ENCODE data around the gene MAP1A.

MAP1A gene

DNA sequence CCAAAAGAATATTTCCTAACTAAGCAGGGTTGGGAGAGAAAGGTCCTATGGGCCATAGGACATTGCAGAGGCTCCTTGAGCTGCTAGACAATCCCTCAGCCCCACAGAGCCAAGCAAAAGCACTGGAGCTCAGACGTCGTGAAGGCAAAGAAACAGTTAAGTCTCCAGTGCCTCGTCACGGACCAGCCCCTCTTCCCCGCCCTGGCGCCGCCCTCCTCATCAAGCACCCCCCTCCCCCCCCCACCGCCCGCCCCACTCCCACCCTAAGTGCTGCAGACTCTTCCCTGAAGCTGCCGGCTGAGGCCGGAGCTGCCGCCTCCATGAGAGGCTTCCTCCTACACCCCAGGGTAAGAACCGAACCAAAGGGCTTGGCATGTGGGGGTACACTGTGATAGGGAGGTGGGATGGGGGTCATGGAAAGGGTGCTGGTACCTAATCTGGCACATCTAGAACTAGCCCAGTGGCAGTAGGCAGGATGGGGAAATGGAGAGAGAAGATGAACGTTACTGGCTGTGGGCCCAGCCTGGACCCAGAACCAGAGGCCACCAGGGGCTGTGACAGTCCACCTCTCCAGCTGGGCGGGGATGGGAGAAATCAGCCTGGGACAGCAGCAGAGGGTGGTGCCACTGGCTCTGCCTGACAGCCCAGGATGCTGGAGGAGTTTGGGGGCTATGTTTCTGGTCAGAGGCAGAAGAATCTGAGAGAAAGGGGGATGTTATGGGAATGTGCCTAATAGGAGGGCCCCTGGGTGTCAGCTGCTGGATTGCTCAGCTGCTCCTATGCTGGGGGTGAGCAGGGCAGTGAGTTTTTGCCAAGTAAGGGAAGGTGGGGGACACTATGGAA is at the start of gene MAP1A:
MAP1A (plus strand) TSS at position 255 of the 843 bp plus-strand sequence. CDS start 3,866 bp downstream, outside the sequence.
- no peak for DNase-seq (ENCODE audit: low read depth)

DNA sequence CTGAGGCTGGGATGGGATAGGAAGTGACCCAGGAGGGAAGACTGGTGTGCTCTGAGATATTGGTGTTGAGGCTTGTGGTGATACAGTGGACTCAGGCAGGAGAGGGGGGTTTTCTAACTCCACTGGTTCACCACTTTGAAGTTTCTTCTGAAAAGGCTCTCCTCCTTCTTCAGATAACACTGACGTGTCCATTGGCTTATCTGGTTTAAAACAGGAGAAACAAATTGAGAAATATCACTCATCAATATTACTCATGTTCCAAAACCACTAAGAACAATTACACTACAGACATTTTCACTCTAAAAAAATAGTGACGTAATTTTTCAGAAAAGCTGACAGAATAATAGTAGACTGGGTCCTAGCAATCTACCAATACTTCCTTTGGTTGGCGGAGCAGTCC is 47.5 kb upstream of the MAP1A start:
- no peak for DNase-seq (ENCODE audit: low read depth)

DNA sequence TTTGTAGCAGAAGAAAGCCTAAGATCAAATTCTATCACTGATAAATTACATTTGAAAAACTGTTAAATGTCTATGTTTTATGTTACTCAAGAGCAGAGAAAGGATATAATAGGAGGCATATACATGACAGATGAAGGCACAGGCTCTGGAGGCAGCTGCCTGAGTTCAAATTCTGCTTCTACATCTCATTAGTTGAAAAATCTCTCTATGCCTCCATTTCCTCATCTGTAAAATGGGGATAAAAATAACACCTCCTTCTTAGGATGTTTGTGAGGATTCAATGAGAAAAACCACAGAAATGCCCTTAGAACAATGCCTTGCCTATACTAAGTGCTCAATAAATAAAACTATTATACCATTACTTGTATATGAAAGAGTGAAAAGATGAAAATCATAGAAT is 45.4 kb upstream of the MAP1A start:
- no peak for DNase-seq (ENCODE audit: low read depth)

DNA sequence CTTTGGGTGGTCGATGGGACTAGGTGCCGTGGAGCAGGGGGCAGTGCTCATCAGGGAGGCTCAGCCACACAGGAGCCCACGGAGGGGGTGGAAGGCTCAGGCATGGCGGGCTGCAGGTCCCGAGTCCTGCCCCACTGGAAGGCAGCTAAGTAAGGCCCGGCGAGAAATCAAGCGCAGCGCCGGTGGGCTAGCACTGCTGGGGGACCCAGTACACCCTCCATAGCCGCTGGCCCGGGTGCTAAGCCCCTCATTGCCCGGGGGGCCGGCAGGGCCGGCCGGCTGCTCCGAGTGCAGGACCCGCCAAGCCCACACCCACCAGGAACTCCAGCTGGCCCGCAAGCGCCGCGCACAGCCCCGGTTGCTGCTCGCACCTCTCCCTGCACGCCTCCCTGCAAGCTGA is 43.5 kb upstream of the MAP1A start:
- DNase-seq (ENCODE audit: low read depth), result no peak

DNA sequence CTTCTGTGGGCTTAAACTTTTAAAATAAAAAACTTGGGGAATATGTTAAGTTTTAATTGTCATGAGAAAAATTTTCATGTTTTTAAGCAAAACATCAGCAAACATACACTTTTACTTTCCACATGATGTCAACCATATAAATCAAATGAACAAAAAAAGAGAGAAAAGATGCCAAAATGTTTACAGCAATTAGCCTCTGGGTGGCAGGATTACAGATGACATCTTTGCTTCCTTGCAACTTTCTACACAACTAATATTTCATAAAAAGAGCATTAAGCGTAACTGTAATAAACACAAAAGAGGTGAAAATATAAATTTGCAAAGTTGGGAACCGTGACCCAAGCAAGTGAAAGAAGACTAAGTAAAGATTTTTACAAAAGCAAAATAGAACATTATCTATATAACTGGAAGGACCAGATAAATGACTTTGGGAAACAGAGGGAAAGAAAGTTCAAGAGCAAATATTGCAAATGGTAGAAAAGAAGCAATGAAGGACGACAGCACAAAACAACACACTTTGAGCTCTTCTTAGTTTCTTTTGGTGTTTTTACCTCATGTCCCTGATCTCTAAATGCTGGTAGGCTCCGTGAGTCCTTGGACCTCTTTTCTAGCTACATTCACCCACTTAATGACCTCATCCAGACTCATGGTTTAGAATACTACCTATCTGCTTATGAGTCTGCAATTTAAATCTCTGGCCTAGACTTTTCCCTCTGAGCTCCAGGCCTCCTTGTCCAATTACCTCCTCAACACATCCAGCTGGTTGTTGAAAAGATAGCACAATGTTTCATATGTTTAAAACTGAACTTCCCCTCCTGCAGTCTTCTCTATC is 33.9 kb upstream of the MAP1A start:
- DNase-seq (ENCODE audit: low read depth), result no peak

DNA sequence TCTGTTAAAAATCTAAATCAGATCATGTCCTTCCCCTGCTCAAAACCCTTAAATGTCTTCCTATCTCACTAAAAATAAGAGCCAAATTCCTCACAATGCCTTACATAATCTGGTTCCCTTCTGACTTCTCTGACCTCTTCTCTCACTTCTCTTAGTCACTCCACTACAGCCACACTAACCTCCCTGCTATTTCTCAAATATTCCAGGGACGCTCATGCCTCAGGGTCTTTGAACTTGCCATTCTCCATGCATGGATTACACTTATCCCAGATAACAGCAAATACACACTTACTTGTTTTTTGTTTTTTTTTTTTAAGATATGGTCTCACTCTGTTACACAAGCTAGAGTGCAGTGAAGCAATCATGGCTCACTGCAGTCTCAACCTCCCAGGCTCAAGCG is 33.0 kb upstream of the MAP1A start:
- no peak for DNase-seq (ENCODE audit: low read depth)

DNA sequence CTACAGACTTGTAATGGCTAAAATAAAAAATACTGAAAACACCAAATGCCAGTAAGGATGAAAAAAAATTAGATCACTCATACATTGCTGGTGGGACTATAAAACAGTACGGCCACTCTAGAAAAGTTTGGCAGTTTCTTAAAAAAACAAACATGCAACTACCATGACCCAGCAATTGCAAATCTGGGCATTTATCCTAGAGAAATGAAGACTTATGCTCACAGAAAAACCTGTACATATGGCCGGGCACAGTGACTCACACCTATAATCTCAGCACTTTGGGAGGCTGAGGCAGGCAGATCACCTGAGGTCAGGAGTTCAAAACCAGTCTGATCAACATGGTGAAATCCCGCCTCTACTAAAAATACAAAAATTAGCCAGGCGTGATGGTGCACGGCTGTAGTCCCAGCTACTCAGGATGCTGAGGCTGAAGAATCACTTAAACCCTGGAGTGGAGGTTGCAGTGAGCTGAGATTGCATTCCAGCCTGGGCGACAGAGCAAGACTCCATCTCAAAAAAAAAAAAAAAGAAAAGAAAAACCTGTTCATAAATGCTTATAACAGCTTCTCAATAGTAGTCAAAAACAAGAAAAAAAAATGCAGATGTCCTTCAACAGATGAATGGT is 30.0 kb upstream of the MAP1A start:
- DNase-seq (ENCODE audit: low read depth), result no peak

DNA sequence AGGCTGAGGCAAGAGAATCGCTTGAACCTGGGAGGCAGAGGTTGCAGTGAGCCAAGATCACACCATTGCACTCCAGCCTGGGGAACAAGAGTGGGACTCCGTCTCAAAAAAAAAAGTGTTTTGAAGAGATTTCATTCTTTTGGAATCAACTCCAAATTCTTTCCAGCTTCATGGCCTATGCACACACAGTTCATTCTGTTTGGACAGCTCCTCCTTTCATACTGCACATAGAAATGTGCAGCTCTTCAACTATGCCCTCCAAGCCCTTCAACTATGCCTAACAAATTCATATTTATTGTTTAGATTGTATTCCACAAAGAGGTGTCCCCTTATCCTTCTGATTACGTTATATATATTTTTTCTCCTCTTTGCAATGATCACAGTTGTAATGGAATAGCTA is 28.6 kb upstream of the MAP1A start:
- DNase-seq (ENCODE audit: low read depth), result no peak

DNA sequence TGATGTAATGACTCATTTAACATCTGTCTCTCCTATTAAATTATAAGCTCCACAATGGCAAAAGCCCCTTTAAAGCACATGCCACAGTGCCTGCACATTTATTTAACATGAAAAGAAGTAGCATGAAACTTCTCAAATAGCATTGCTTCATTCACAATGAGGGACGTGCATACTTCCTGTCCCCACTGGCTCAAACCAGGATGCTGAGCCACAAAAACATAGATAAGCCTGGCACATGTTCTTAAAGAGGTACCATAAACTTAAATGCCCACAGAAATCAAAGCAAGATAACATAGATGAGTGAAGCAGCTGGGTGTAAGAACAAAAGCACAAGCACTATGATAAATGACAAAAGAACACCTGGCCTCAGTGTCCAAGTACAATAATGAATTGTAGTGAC is 28.2 kb upstream of the MAP1A start:
- DNase-seq (ENCODE audit: low read depth), result no peak

DNA sequence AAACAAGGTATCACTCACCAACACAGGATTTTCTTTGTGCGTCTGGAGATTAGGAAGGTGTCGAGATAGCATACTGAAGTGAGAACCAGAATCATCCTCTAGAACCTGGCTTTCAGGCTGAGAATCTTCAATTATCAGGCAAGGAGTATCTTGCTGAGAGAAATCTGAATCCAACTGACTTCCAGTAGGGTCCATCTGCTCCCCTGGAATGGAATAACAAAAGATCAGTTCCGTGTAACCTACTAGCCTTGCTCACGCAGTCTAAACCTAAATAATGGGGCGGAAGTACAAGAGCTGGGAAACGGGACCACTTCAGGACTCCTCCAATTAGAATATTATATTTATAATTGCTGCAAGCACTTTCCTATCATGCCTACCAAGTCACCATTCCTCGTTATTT is 25.1 kb upstream of the MAP1A start:
- DNase-seq (ENCODE audit: low read depth), result no peak

DNA sequence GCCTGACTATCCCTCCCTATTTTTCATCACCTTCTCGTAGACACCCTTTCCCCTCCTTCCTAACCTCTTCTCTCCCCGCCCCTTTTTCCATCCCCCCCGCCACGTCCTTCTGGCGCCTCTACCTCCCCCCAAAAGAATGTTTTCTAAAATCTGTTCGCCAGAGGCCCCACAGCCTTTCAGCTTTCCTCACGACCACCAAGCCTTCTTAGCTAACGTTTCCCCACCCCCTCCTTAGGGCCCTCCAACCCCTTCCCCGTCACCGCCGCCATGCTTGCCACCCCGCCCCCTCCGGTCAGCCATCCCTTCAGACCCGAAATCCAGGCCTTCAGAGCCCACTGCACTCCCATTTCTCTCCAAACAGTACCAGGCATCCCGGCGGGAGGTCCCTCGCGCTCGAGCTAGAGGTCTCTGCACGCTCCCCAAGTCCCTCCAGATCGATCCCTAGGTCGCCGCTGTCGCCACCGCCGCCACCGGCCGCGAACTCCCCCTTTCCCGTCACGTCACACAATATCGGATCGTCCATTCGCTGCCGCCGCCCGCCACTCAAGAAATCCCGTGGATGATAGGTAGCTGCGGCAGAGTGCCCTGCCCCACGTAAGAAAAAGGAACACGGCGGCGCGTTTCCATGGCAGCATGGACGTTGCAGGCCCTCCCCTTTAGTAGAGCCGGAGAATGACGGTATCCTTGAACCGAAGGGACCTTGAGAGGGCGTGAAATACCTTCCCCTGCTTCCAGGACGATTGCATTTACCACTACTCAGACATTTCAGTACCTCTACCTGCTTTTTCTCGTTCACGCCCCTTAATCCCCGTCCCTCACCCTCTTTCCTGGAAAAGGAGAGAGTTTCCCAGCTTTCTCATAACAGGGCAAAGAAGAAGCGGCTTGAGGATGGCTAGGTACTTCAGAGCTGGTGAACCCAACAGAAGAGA is 24.5 kb upstream of the MAP1A start, which contains the start of gene TP53BP1:
TP53BP1 (minus strand) TSS at position 484 of the 929 bp plus-strand sequence; CDS start at position 371, 113 bp downstream.
- DNase-seq (ENCODE audit: low read depth), result peak; percentile 92

DNA sequence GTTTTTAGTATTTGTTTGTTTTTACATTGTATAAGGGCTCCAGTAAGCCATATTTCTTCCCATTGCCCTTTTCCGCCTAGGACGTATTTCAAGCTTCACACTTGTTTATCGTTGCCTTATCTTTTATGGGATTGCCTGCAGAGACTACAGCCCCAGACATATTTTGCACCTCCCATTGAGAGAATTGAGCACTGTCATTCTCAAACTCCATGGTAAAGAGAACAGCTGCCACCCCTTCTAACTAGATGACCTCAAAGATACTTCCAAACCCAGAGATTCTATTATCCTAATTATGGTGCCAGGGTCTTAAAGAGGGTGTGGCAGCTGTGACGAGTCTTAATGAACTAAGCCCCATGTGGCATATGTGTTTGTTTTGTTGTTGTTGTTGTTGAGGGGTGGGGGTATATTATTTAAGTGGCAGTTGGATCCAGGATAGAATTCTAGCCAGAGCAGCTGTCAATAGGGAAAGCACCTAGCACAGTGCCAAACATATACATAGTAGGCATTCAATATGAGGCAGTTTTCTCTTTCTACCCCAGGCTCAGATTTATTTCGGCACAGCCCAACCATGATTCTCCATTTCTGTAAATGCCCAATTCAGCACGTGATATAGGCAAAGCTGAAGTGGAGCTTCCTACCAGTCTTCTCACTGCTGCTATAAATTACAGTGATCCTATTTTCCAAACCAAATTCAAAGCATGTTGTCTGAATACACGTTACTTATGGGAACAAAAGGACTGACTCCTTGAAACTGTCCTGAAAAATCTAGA is 23.5 kb upstream of the MAP1A start:
- DNase-seq (ENCODE audit: low read depth), result no peak

DNA sequence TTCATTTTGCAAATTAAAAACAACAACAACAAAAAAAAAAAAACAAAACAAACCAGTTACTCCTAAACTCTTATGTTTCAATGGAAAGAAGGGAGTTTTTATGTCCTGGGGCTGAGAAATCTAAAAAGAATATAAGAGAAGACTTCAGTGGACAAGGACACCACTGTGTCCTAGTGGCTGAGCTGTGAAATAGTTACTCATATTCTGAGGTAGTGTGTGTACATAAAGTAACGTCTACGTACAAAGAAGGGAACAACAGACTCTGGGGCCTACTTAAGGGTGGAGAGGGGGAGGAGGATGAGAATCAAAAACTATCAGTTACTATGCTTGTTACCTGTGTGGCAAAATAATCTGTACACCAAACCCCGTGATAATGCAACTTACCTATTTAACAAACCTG is 18.4 kb upstream of the MAP1A start:
- DNase-seq (ENCODE audit: low read depth), result no peak

DNA sequence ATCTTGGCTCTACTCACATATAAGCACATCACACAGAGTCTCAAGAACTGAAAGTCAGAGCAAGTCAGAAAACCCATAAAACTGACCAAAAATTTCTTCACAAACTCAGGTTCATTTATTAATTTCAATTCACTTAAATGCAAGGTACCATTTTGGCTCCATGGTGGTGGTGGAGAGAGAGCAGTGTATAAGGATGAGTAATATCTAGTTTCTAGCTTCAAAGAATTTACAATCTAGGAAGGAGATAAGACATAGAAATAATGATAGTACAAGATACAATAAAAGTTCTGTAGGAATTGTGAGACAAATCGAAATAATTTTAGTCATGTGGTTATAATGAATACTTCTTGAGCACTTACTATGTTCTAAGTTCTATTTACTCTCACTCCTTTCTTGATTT is 17.8 kb upstream of the MAP1A start:
- no peak for DNase-seq (ENCODE audit: low read depth)

DNA sequence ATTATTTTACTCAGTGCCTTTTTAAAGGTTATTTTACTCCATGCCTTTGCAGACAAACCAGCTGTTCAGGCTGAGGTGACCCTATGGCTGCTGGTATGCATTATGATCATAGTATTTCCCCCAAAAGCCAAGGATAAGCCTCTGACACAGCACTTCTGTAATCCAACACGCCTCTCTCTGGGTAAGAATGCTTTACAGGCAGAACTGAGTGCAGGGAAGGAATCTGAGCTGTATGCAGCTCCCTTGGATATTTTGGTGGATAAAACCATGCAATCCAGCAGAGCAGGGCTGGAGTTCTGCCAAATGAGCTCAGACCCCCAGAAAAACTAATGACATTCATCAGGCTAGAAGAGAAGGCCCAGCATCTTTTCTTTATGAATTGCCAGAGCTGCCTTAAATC is 11.7 kb upstream of the MAP1A start:
- no peak for DNase-seq (ENCODE audit: low read depth)

DNA sequence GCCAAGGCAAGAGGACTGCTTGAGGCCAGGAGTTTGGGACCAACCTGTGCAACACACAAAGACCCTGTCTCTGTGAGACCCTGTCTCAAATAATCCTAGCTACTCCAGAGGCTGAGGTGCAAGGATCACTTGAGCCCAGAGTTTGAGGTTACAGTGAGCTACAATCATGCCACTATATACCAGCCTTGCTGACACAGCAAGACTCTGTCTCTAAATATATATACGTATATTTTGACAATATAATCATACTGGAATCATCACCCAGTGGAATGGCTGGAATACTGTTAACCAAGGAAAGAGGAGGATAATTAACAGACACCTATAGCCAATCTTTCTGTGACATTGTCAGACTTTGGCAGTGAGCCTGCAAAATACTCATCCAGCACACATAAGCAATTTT is 9.0 kb upstream of the MAP1A start:
- DNase-seq (ENCODE audit: low read depth), result no peak

DNA sequence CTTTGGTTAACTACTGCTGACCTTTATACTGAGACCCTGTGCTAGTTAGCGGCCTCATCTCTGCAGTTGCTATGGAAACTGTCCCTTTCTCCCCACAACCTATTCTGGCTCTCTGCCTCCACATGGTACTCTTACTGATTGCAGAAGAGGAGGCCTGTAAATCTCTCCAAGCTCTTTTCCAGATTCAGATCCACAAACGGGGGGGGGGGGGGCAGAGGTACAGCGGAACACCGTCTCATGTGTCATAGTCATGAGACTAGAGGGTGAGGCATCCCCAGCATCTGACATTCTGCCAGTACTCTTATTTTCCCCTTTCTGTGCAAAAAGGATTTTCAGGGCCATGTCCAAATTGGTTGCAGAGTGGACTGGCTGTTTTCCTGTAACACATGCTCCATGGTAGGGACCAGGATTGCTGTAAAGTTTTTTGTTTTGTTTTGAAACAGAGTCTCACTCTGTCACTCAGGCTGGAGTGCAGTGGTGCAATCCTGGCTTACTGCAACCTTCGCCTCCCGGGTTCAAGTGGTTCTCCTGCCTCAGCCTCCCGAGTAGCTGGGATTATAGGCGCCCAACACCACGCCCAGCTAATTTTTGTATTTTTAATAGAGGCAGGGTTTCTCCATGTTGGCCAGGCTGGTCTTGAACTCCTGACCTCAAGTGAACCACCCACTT is 8.3 kb upstream of the MAP1A start:
- DNase-seq (ENCODE audit: low read depth), result no peak

DNA sequence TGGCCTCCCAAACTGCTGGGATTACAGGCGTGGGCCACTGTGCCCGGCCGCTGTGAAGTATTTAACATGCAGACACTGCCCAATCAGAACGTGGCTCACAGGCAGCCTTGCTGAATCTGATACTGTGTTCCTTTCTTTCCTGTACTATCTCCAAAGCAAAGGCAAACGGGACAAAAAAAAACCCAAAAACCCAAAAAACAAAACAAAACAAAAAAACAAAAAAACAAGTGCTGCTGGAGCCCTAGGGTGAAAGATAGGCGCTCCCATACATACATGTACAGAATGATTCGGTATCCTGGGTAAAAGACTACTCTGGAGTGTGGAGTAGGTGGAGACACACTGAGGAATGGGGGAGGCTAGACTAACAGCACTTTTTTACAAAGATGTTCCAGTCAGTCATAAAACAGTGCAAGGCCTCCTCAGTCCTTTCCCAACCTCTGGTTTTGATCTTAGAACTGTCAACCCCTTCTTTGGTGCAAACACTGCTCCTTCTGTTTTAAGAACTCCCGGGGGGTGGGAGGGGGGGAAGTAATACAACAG is 7.7 kb upstream of the MAP1A start:
- DNase-seq (ENCODE audit: low read depth), result no peak

DNA sequence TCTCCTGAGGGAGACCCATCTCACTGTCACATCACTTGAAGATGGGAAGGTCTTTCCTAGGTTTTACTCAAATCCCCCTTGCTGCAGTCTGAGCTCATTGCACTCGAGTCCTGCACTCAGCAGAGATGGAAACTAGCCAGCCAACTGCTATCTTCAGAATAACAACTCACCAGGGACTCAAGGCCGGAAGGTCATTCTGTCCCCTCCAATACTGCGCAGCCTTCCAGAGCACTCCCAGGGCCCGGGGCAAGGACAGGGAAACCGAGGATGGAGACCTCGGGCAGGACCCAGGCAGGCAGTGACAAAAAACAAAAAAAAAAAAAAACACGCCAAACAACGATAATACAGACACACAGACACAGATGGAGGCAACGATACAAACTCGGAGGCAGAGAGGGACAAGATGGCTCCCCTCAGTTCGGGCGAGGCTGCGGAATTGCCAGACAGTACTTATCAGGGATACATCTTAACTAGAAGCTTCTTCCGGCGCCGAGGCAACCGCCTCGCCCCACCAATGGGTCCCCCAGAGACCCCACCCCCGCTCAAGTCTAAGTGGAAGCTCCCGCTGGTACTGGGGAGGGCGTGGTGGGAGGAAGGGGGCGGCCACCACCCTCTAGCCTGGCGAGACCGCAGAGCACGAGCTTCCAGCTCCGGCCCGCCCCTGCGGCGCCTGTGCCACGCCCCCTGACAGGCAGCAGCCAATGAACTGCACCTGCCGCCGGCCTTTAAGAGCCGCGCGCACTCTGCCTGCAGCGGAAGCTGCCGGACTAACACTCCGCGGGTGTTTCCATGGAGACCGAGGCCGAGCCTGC is 7.0 kb upstream of the MAP1A start:
- DNase-seq (ENCODE audit: low read depth), result peak; percentile 87

Measured in stimulated activated CD8-positive, alpha-beta memory T cell treated with anti-CD3 and anti-CD28 coated beads, Interleukin-7, amount 100 ng/mL, for 24 hours (primary cell).